NCI-H2107 treated with DMSO at 0.1 percent for 48 hours (cell line): Measurements from ENCODE around the gene CHI3L2.

ENCODE experiments used
- DNase-seq: peaks from one replicate; lab custom pipeline; 2025; ENCODE audit not compliant: unreplicated experiment; lab: John Stamatoyannopoulos, UW

The CHI3L2 gene, protein sequence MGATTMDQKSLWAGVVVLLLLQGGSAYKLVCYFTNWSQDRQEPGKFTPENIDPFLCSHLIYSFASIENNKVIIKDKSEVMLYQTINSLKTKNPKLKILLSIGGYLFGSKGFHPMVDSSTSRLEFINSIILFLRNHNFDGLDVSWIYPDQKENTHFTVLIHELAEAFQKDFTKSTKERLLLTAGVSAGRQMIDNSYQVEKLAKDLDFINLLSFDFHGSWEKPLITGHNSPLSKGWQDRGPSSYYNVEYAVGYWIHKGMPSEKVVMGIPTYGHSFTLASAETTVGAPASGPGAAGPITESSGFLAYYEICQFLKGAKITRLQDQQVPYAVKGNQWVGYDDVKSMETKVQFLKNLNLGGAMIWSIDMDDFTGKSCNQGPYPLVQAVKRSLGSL

DNA sequence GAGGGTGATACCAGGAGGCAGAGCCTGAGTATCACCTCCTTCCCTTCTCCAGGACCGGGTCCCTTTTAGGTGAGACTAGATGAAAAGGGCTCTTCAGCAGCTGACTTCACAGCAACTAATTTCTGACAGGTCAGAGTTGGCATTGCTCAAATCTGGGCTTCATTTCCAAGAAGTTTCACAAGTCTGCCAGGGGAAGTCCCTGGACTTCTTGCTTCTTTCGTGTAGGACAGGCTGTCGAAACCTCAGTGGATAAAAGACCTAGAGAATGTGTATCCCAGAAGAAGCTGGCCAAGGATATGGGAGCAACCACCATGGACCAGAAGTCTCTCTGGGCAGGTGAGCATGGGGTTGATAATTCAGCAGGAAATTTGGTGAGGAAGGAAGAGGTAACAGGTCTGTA is at the start of gene CHI3L2:
TSS of gene CHI3L2 (plus strand) at position 280 of the 400 bp plus-strand sequence. CDS start at position 297, 17 bp downstream.
- DNase-seq = no peak

DNA sequence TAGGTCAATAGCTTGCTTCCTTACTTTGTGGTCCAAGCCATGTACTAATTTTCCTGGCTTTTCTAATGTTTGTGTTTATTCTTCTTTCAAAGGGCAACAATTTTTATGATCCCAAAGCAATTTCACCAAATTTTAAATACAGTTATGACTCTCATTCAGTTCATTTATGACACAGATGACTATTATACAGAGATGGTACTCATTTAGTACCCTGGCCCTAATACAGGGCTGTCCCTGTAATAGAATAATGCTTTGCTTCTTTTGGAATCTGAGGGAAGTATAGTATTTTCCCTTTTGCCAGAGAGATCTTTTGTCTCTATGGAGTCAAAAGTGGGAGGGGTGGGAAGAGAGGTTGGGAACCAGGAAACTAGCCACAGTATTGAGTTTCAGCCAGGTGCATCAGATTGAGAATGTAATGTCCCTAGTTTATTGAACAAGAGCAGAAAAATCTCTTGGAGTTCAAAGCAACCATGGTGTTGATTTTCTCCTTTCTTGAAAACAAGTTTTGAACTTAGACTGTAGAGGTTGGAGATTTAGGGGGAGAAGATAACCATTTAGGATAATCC is 47.5 kb upstream of the CHI3L2 start:
- DNase-seq = peak; percentile 91

DNA sequence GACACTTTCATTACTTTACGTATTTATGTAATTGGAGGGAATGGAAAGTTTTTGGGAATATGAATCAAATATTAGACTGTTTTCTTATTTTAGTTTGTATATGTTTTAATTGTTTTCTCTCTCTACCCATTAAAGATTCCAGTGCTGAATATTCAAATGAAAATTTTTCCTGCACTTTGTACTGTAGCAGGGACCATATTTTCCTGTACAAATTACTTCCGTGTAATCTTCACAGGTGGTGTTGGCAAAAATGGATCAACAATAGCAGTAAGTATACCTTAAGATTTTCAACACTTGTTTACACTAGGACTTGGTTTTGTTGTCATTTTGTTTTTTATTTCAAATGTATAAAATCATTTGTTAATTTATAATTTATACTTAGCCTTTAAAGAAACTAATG is 45.5 kb upstream of the CHI3L2 start:
- DNase-seq = no peak

DNA sequence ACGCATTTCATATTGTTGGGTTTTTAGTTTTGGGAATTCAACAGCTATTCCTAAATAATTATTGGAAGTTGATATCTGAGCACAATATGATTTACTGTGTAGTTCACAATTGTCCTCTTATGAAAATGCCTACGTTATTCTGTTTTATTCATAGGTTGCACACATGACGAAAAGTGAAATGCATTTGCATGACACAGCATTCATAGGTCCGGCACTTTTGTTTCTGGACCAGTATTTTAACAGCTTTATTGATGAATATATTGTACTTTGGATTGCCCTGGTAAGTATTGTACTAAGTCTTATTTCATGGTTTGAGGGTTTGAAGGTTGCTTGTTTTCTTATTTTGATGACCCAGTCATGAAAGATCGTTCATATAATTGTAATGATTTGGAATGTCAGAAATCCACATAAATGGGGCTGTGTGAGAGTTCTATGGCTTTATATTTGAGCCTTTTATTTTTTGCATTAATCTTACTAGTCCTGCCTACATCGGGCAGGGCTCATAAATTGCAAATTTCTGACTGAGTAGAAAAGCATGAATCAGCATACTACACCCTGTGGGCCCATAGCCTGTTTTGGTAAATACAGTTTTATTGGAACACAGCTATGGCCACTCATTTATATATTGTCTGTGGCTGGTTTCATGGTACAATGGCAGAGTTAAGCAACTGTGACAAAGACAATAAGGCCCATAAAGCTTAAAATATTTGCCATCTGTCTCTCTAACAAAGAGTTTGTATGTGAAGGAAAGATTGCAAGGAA is 44.0 kb upstream of the CHI3L2 start:
- DNase-seq = no peak

DNA sequence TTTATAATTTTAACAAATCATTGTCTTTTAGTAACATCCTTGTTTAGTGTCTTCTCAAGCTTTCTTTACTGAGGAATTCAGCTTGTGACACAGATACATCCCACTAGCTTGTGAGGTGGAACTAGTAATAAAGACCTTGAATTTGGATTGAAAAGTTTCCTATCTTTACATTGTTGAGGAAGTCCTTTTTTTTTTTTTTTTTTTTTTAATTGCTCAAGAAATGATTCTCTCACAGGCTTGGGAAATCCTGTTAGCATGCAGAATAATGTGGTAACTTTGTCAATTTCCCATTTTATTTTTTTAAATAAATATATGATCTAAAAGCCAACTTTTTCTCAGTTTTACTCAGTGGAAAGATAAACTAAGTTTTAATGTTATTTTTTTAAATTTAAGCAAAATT is 42.9 kb upstream of the CHI3L2 start:
- DNase-seq = no peak

DNA sequence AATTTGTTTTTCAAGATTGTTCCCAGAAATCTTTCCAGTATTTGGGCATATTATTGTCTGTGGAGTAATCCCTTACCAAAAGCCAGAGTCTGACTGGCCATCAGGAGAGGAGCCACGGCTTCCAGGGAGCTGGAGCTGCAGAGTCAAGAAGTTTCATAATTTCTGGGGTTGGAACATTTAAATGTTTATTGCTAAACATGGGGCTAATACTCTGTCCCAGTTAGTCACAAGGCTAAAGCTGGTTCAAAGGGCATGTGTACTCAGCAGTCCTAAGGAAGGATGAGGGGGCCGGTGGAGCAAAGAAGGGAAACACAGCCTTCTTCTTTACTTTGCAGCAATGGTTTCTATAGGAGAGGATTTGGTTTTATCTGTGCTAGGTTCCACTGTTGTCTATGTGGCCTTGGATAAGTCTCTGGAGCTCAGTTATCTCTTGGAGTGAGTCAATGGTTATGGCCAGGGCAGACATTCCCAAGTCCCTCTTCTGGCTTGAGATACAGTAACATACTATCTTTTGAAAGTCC is 36.5 kb upstream of the CHI3L2 start:
- no peak for DNase-seq

DNA sequence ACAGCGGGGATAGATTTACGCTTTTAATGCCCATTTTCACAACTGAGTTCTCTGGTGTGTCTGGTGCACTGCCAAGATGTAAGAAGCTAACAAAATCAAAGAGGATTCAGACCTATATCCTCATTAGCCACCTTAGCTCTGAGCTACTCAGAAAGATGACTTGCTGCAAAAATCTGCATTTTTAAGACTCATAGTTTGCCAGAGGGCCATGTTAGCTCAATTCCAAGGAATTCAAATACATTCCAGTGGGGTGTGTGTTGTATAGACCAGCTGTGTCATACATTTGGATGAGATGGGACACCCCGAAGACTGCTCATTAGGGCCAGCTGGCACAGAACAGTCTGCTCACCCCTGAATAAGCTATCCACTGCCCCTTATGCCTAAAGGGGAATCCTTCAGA is 36.0 kb upstream of the CHI3L2 start:
- DNase-seq = no peak

DNA sequence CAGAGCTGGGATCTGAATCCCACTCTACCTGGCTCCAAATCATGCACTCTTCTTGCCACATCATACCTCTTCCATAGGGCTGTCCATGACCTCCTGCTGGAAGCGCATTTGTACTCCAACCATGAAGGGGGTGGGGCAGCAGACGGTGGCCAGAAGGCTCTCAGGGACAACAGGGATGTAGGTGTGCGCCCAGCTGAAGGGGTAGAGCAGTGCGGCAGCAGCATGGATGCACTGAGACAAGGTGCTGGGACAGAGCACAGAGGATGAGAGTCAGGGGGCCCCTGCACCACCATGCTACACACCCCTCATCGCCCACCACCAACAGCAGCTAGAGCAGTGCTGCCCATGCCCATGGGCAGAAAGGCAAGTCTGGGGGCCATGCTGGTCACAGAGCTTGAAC is 35.4 kb upstream of the CHI3L2 start:
- DNase-seq = no peak

DNA sequence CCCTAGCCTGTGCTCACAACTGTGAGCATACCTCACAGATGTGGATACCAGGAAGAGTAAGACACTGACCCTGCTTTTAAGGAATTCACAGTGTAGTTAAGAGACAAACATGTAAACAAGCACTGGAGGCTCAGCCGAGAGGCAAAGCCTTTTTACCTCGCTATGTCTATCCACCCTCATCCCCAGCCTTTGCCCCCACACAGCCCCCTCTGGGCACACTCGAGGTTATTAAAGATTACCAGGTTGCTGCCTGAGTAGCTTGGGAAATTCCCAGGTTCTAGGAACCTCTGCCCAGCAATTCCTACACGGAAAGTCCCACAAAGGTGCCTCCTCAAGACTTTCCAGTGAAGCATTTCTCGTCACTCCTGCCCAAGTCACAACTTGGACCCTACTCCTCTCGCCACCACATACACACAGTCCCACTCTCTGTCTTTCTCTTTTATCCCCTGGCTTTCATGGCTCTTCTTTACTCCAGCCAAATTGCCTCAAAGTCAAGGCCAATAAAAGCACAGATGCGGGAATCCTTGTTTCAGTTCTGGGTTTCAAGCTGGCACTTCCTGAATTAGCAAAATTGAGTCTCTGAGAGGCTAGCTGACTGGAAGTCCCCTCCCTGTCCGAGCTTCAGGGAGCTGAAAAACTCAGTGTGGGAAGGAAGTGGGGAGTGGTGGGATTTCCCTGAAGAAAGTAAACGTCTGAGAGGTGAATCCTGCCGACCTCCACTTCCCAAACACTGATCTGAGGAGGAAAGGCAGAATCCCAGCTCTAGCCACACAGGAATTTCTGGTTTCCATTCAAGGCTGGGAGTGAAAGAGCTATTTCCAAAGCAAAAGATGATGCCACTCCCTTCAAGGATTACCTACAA is 34.6 kb upstream of the CHI3L2 start:
- DNase-seq = no peak

DNA sequence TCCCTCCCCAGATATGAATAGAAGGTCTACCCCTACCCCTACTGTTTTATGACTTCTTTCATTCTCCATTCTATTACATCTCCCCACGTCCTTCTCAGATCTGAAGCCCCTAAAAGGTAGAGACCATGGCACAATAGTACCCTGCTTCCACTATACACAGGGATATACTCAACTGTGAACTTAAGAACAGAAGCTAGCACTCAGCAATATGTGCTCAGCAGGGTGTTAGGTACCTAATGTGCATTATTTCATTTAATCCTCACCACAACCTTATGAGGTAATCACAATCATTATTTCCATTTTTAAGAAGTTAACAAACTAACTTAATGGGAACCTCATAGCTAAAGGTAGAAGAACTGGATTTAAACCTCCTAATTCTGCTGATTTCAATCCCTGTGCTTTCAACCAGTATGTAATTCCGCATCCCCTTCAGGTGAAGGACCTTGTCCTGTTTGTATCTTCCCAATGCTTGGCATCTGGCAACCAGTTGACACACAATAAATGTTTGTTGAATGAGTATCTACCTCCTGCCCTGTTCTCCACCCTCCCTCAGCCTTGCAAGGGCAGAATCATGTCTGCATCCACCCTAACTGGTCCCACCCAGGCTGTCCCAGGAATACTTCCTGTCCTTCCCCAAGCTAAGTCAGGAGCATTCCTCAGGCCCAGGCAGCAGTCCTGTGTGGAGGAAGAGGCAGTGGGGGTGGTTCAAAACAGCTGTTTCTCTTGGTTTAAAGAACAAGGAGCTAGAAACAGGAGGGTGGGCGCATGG is 33.6 kb upstream of the CHI3L2 start:
- DNase-seq = no peak

DNA sequence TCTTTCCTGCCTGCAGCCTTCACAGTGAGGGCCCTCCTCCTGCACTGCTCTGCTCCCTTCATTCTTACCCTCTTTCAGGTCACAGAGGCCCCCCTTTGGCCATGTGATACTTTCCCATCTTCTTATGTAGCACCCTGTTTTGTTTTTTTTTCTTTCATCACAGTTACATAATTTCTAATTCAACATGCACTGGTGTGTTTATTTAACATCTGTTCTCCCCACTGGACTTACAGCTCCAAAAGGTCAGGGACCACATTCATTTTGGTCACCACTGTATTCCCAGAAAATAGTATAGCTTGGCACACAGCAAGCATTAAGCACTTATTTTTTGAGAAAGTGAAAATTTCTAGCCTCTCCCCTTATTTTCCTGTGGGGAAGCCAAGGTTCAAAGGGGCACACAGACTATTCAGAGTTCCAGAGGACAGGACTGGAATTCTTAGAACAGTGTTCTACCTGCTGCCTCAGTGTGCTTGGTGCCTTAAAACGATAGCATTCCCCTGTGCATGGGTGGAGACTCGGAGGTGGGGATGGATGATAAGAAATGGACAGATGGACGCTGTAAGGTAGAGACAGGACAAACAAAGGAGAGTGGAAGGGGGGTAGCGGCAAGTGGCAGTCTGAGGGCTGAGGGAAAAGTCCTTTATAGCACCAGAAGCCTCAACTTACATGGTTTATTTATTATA is 32.4 kb upstream of the CHI3L2 start:
- DNase-seq = no peak

DNA sequence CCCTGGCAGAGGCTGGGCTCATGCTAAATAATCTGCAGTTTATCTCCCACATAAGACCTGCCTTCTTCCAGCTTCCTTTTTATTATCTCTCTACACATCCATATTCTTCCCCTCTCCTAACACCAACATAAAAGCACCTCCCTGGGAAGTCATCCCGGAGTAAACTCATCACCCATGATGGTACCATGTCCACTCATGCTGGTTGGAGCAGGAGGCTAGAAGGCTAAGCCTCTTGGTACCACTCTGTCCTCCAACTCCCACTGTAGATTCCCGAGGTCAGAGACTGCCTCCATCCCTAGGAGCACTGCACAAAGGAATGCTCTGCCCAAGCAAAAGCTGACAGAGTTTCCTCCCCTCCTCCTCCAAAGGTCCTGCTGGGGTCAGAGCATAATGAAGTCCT is 31.3 kb upstream of the CHI3L2 start:
- DNase-seq = no peak

DNA sequence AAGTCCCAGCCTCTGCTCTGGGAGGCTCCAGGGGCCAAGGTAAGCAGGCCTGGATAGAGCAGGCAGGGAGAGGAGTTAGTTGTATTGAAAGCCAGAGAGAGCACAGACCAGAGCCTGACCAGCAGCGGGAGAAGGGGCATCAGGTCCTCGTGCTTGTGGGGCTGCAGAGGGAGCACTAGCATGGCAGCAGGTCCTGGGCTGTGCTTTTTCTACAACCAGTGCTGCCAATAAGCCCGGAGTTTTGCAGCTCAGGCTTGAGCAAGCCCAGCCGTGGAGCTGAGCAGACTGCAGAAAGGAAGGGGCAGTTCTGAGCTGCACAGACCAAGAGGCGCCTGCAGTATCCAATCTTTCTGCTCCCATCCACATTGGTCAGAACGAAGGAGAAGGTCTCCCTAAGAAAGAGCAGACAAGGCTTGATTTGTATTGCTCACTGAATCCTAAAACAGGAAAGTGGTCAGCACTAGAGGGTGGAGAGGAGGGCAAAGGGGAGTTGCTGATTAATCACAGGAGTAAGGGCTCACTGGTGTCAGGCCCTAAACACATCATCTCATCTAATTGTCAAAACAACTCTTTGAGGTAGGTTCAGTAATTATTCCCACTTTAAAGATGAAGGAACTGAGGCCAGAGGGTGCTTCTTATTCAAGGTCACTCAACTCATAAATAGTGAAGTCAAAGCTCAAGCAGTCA is 29.8 kb upstream of the CHI3L2 start:
- DNase-seq = no peak

DNA sequence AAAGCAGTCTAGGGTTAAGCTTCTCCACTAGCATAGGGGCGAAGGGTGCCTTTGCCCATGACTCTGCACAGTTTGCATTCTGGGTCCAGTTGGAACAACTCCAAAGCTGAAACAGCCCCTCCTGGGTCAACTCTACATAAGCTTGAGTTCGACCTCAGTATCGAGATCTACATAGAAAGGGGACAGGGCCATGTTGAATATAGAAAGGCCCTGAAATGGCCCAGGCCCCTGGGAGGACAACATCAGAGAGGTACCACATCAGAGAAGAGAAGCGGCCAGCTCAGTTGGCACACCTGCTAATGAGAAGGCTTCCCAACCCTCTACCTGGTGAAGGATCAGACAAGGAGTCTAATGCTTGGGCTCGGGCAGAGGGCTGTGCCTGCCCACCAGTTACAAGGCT is 28.7 kb upstream of the CHI3L2 start:
- no peak for DNase-seq

DNA sequence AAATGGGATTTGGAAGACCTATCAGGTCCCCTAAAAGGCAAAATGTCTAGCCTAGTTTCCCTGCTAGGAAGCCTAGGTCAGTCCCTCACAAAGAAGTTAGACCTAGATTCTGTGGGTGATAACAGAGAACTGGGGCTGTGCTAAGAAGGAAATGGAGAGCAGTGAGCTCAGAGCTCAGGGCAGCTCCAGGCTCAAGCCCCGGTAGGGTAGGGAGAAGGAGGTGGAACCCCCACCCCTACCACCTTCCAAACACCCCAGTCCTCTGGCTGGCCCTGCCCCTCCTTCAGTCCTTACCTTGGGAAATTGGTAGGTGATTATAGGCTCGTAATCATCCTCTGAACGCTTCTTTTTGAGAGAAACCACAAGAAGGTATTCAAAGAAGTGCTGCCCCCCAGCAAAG is 28.2 kb upstream of the CHI3L2 start:
- no peak for DNase-seq

DNA sequence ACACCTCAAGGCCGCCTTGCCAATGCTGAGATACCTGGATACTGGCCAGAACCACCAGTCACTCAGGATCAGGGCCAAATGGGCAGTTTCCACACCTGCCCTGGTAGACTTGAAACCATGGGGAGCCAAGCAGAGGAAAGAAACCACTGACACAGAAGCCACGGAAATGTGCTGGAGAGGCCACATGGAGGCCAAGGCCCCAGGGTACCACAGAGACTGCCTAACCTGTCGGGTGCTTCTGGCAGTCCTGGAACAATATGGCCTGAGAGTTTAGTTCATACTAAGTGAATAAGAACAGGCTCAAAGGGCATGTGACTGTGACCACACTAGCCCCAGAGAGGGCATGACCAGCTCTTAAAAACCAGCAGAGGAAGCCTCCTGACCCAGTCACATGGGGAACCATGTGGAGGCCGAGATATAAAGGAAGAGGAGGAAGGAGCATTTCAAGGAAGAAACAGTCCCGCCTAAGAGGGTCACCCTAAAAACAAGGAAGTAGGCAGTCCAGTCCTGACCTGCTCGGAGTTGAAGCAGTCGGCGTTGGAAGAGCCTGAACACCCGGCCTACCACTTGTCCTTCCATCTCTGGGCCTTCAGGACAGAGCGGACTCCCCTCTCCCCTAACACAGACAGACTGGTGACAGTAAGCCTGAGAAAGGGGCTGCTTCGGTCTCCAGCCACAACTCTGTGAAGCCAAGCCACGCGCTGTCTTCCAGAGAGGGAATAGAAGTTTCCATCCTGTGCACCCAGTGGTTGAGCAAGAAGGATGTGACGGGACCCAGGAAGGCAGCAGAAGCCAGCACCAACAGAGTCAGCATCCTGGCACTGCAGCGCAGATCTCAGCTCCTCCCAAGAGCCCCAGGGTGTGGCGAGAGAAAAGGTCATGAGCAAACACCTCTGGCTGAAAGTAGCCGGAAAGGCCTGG is 27.4 kb upstream of the CHI3L2 start, which contains the start of gene DENND2D:
TSS of gene DENND2D (minus strand) at position 766 of the 921 bp plus-strand sequence. CDS start at position 579, 187 bp downstream.
- DNase-seq = no peak

DNA sequence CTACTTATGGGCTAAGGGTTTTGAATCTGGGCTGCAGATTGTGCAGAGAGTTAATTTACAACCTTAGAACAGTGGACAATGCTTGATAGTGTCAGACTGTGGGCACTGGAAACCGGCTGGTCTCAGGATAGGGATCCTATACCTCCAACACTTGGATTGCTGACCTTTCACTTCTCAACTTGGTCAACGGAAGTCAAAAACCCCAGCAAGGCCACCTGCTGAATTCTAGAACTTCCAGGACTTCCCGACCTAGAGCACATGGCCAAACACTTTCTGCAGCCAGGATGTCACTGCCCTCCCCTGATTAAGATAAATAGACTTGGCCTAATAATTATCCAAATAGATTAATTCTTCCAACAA is 26.7 kb upstream of the CHI3L2 start:
- no peak for DNase-seq
